Effector memory CD8-positive, alpha-beta T cell (primary cell): ENCODE results near the gene STK16.

Experiments used
- ATAC-seq: fragments of 150-1000 bp; cut with Tn5 transposase; replicated peaks from 2 replicates; pipeline ENCODE4 v1.10.0; 2021; ENCODE audit warnings: mild to moderate bottlenecking, moderate library complexity
- DNase-seq, 3 experiments: peaks; one replicate each; pipeline ENCODE4 v3.0.0; 2021
- H3K27ac Mint-ChIP-seq, 2 donors: one replicate each; pipeline ENCODE4 v1.8.0; 2022; ENCODE audit warnings: mild to moderate bottlenecking in 2 of 2, mixed read lengths in 2 of 2, moderate library complexity in 2 of 2
- H3K27me3 Mint-ChIP-seq, 2 donors: one replicate each; pipeline ENCODE4 v1.8.0; 2022; ENCODE audit warnings: mixed read lengths in 2 of 2
- H3K36me3 Mint-ChIP-seq: one replicate; pipeline ENCODE4 v1.8.0; 2022; ENCODE audit warnings: mild to moderate bottlenecking, moderate library complexity, mixed read lengths; ENCODE audit not compliant: insufficient read depth
- H3K4me1 Mint-ChIP-seq, 2 donors: one replicate each; pipeline ENCODE4 v1.8.0; 2022; ENCODE audit warnings: low read depth in 2 of 2, mixed read lengths in 2 of 2
- H3K4me3 Mint-ChIP-seq, 2 donors: one replicate each; pipeline ENCODE4 v1.8.0; 2022; ENCODE audit warnings: mild to moderate bottlenecking in 2 of 2, mixed read lengths in 2 of 2, moderate library complexity in 2 of 2
- H3K9me3 Mint-ChIP-seq, 2 donors: one replicate each; pipeline ENCODE4 v1.8.0; 2022; ENCODE audit warnings: mixed read lengths in 2 of 2

STK16 gene

DNA sequence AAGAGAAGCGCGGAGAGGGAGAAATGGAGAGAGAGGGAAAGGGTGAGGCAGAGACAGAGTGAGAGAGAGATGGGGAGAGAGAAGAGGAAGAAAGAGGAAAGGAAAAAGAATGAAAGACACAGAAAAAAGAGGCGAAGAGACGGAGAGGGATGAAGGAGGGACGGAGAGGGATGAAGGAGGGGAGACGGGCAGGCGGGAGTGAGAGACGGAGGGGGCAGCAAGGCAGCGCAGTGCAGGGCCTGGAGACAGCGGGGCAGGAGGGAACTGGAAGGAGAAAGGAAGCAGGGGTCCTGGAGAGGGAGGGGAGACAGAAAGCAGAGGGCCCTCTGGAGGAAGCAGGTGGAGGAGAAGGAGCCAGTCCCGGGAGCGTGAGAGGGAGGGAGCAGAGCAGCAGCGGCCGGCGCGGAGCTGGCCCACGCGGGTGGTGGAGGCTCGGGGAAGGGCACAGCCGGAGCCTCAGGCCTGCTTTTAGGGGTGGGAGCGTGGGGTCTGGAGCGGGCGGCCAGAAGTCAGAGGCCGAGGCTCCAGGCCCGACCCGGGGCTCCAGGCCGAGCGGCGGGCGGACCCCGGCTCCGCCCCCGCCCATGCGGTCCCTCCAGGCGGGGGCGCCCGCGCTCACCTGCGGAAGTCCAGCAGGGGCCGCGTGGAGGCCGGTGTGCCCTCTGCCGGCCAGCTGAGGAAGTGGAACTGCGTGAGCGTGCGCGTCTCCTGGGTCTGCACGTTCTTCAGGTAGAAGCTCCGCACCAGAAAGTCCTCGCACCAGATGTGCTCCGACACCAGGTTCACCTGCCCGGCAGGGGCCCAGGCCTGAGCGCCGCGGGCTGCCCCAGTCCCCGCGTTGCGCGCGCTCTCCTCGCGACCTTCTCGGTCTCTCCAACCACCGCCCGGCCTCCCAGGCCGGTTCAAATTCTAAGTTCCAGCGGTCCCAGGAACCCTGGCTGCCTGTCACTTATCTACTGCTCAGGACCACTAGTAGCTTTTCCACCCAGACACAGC is 49.4 kb downstream of the STK16 start:
- Mint-ChIP-seq H3K4me1 (peaks cover 7 to 14% of the 10 kb centered on the region in 2 donors), H3K27ac (peak overlapping the region; percentile 77 to 91), H3K4me3 (peak overlapping the region; percentile 73 to 87), H3K27me3 (peaks cover under 1 to 10% of the 10 kb centered on the region in 2 donors), H3K36me3 (peaks cover 9% of the 10 kb centered on the region), H3K9me3 (no peaks in the 10 kb centered on the region)
- ATAC-seq: peak; percentile 94
- DNase-seq: peak; percentile 87 to 90 (median 89)

DNA sequence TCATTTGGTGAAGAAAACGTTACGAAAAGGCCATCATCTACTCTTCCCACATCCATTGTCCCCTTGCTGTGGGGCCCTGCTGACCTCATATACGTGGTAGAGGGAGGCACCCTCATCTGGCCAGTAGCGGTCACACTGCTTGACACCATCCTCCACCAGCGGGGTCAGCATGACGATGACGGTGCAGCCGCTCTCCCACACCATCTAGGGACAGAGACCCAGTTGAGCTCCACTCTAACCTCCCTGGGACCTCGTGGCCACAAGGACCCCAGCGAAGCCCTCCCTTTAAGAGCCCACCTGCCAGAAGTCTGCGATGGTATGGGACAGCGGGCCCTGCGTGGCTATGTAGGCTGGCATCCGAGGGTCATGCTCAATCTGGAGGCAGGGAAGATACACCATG is 50.9 kb downstream of the STK16 start:
- H3K9me3 Mint-ChIP-seq: no peaks in the 10 kb centered on the region
- DNase-seq (no peak), ATAC-seq (no peak)
- H3K27ac Mint-ChIP-seq: peak overlapping the region; percentile 29 to 77
- H3K36me3 Mint-ChIP-seq: peaks cover 5% of the 10 kb centered on the region
- peak overlapping the region in 1 of 2 donors; percentile 39 for H3K4me3 Mint-ChIP-seq
- H3K27me3 Mint-ChIP-seq: peaks cover 8 to 22% of the 10 kb centered on the region in 2 donors
- peaks cover 7 to 14% of the 10 kb centered on the region in 2 donors for H3K4me1 Mint-ChIP-seq

DNA sequence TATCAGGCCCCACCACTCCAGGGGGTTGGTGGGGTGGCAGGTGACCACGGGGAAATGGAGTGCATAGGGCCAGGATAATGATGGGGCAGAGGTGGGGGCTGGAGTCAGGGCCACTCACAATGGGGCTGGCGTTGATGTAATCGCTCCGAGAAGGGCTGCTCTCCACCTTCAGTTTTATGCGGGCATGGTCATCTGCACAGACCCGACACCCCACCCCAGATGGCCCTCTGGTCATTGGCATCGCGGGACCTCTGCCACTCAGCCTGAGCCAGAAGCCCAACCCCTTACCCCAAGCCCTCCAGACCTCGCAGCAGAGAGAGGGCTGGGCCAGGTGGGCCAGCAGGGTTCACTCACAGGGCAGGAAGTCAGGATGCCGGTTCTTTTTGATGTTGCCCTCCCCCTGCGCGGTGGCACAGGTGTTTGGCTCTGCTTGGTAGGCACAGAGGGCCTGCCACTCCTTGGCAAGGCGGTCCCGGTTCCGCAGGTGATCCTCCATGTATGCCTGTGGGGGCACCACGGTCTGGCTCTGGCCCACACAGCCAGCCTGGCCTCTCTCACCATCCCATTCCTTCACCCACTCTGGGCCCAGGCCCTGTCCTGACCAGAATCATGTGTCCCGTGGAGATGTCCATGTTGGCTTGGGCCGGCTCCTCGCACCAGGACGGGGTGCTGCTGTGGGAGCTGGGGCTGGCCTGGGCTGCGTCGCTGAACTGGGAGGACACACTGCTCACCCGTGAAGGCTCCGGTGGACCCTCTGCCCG is 51.5 kb downstream of the STK16 start:
- no peak for DNase-seq
- peaks cover 5% of the 10 kb centered on the region for H3K36me3 Mint-ChIP-seq
- no peak for ATAC-seq

DNA sequence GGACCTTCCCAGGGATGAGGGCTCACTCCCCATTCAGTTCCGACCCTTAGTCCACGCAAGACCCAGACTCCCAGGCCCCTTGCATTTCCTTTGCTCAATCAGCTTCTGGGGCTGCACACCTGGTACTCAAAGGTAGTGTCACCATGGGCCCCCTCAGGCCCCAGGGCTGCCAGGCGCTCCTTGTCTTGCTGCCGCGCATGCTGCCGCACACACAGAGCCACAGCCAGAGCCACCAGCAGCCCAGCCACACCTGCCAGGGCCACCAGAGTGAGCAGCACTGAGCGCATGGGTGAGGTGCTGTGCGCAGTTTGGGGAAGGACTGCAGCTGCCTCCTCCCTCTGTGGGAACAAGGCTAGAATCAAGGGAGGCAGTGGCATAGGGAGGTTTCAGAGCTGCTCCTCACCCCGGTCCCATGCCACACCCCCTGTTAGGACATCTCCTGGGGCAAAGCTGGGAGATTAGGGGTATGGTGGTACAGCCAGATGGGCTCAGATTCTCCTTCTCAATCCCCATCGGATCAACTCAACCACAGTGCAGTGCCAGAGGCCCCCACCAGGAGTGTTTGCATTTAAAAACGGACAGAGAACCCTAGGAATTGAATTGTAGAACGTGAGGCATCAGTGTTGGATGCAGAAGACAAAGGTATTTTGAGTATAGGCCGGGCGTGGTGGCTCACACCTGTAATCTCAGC is 52.6 kb downstream of the STK16 start:
- H3K27me3 Mint-ChIP-seq: peaks cover 21 to 40% of the 10 kb centered on the region in 2 donors
- no peak for ATAC-seq
- H3K9me3 Mint-ChIP-seq: no peaks in the 10 kb centered on the region

More for the DNA sequence above, 51.5 kb downstream of the STK16 start:
- Mint-ChIP-seq H3K27ac (no peak overlapping the region), H3K27me3 (peaks cover 15 to 29% of the 10 kb centered on the region in 2 donors), H3K4me3 (no peak overlapping the region), H3K9me3 (no peaks in the 10 kb centered on the region), H3K4me1 (peaks cover 7 to 14% of the 10 kb centered on the region in 2 donors)

DNA sequence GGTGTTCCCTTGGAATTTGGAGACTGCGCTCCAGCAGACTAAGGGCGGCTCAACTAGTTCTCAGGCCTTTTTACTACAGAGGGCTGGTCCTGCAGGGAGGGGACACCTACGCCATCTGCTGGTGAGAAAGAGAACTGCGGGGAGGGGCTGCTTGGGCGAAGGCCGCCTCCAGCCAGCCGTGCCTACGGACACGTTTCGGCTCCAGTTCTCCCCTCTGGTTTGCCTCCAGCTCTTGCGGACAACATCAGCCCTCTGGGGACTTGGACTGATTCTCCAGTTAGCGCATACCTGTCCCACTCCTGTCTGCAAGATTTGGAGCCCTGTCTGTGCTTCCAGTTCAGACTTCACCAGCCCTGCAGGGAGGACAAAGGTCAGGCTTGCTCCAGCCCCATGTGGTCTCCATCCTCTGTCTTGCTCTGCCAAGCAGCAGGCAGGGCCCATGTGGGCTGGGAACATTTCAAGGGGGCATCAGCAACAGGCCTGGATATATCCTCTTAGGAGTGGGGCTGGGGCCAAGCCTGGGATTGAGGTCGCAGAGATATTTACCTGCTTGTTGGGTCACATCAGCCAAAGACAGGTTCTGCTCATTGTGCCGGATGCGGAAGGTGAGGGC is 53.6 kb downstream of the STK16 start:
- Mint-ChIP-seq H3K4me1 (peaks cover 7 to 13% of the 10 kb centered on the region in 2 donors), H3K36me3 (peaks cover 2% of the 10 kb centered on the region), H3K9me3 (no peaks in the 10 kb centered on the region), H3K27me3 (peaks cover 28 to 48% of the 10 kb centered on the region in 2 donors), H3K27ac (peak overlapping the region in 1 of 2 donors; percentile 44), H3K4me3 (no peak overlapping the region)
- ATAC-seq (peak; percentile 65), DNase-seq (peak; percentile 89 to 94 (median 90))

More for the DNA sequence above, 52.6 kb downstream of the STK16 start:
- Mint-ChIP-seq H3K4me3 (no peak overlapping the region), H3K36me3 (peaks cover 5% of the 10 kb centered on the region), H3K4me1 (peaks cover 7 to 14% of the 10 kb centered on the region in 2 donors), H3K27ac (peak overlapping the region in 1 of 2 donors; percentile 65)
- no peak for DNase-seq

DNA sequence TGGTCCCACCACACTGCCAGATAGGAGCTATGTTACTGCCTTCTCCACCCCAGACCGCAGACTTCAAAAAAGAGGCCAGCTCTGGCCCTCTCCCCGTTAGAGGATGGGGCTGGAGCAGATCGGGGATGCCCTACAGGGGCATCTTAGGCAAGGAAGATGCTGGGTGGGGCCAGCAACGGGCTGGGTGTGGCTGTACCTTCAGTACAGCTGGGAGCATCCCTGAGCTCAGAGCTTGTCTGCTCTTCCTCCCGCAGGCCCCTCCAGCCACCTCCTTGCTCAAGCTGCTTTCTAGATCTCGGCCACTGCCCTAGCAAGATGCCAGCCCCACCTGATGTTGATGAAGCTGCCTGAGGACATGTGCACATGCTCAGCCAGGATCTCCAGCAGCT is 54.1 kb downstream of the STK16 start:
- DNase-seq (no peak), ATAC-seq (no peak)
- no peaks in the 10 kb centered on the region for H3K9me3 Mint-ChIP-seq
- H3K36me3 Mint-ChIP-seq: no peaks in the 10 kb centered on the region
- H3K27me3 Mint-ChIP-seq: peaks cover 29 to 48% of the 10 kb centered on the region in 2 donors
- peak overlapping the region in 1 of 2 donors; percentile 44 for H3K27ac Mint-ChIP-seq
- H3K4me3 Mint-ChIP-seq: no peak overlapping the region
- peaks cover 2 to 8% of the 10 kb centered on the region in 2 donors for H3K4me1 Mint-ChIP-seq
